ENCODE measurements around the gene GALNTL6. TPM values are rescaled to one million over a fixed set of nuclear protein-coding genes. Genes with fewer than 3 reads are reported as not detected.

Gene GALNTL6
- total and polyA plus RNA-seq, 4 donors: 0.08 to 0.09 (median 0.09) TPM; not detected in 1

- TF ChIP-seq CTCF (IDR thresholded peaks at IDR 0.05; ENCODE audit: control extremely low read depth, extremely low read depth): no peak
- Histone ChIP-seq H3K4me3 (no peak overlapping the region), H3K27ac (ENCODE audit: low read depth in 1 of 2, low read length in 1 of 2) (no peak overlapping the region), H3K4me1 (ENCODE audit: control insufficient read depth in 5 of 5, insufficient read depth in 5 of 5, low read length in 5 of 5) (no peaks in the 10 kb centered on the region), H3K9me3 (ENCODE audit: control insufficient read depth in 4 of 4, insufficient read depth in 3 of 4, low read length in 3 of 4) (no peaks in the 10 kb centered on the region), H3K27me3 (ENCODE audit: control insufficient read depth in 3 of 3, insufficient read depth in 3 of 3, low read length in 2 of 3) (no peaks in the 10 kb centered on the region), H3K36me3 (ENCODE audit: control insufficient read depth in 4 of 4, insufficient read depth in 4 of 4, low read length in 4 of 4) (no peaks in the 10 kb centered on the region), H3K9ac (ENCODE audit: insufficient read depth in 1 of 2, low read length in 2 of 2) (no peak overlapping the region)
- DNase-seq (no peak), ATAC-seq (ENCODE audit: insufficient read depth, low FRiP score) (no peak)
- WGBS, 2 donors: 76 to 83% methylated on average over 3 of the region's 3 CpGs
These were observed 580.0 kb downstream of the GALNTL6 start for GRCh38 chr4:172393220-172393619.

GRCh38 chr4:172404676-172405075, 591.5 kb downstream of the GALNTL6 start:
- ATAC-seq (ENCODE audit: insufficient read depth, low FRiP score) (no peak), DNase-seq (no peak)
- no peak overlapping the region for H3K27ac ChIP-seq (ENCODE audit: low read depth in 1 of 2, low read length in 1 of 2)
- no peak overlapping the region for H3K4me3 ChIP-seq
- no peaks in the 10 kb centered on the region for H3K36me3 ChIP-seq (ENCODE audit: control insufficient read depth in 4 of 4, insufficient read depth in 4 of 4, low read length in 4 of 4)
- H3K27me3 ChIP-seq (ENCODE audit: control insufficient read depth in 3 of 3, insufficient read depth in 3 of 3, low read length in 2 of 3): no peaks in the 10 kb centered on the region
- H3K4me1 ChIP-seq (ENCODE audit: control insufficient read depth in 5 of 5, insufficient read depth in 5 of 5, low read length in 5 of 5): no peaks in the 10 kb centered on the region
- no peak for TF ChIP-seq CTCF (IDR thresholded peaks at IDR 0.05; ENCODE audit: control extremely low read depth, extremely low read depth)
- H3K9me3 ChIP-seq (ENCODE audit: control insufficient read depth in 4 of 4, insufficient read depth in 3 of 4, low read length in 3 of 4): no peaks in the 10 kb centered on the region
- 79 to 90% methylated on average over 3 of the region's 3 CpGs for WGBS, 2 donors
- H3K9ac ChIP-seq (ENCODE audit: insufficient read depth in 1 of 2, low read length in 2 of 2): no peak overlapping the region

- 75 to 83% methylated on average over 1 of the region's 1 CpG for WGBS, 2 donors
- H3K4me1 ChIP-seq (ENCODE audit: control insufficient read depth in 5 of 5, insufficient read depth in 5 of 5, low read length in 5 of 5): no peaks in the 10 kb centered on the region
- H3K9ac ChIP-seq (ENCODE audit: insufficient read depth in 1 of 2, low read length in 2 of 2): no peak overlapping the region
- H3K9me3 ChIP-seq (ENCODE audit: control insufficient read depth in 4 of 4, insufficient read depth in 3 of 4, low read length in 3 of 4): no peaks in the 10 kb centered on the region
- H3K27me3 ChIP-seq (ENCODE audit: control insufficient read depth in 3 of 3, insufficient read depth in 3 of 3, low read length in 2 of 3): no peaks in the 10 kb centered on the region
- no peak for ATAC-seq (ENCODE audit: insufficient read depth, low FRiP score)
- DNase-seq: no peak
- TF ChIP-seq CTCF (IDR thresholded peaks at IDR 0.05; ENCODE audit: control extremely low read depth, extremely low read depth): no peak
- no peaks in the 10 kb centered on the region for H3K36me3 ChIP-seq (ENCODE audit: control insufficient read depth in 4 of 4, insufficient read depth in 4 of 4, low read length in 4 of 4)
- no peak overlapping the region for H3K4me3 ChIP-seq
- no peak overlapping the region for H3K27ac ChIP-seq (ENCODE audit: low read depth in 1 of 2, low read length in 1 of 2)
These were observed 597.2 kb downstream of the GALNTL6 start for GRCh38 chr4:172410363-172410762.

- ATAC-seq (ENCODE audit: insufficient read depth, low FRiP score): no peak
- Histone ChIP-seq H3K9ac (ENCODE audit: insufficient read depth in 1 of 2, low read length in 2 of 2) (no peak overlapping the region), H3K4me3 (no peak overlapping the region), H3K36me3 (ENCODE audit: control insufficient read depth in 4 of 4, insufficient read depth in 4 of 4, low read length in 4 of 4) (no peaks in the 10 kb centered on the region), H3K27me3 (ENCODE audit: control insufficient read depth in 3 of 3, insufficient read depth in 3 of 3, low read length in 2 of 3) (no peaks in the 10 kb centered on the region), H3K9me3 (ENCODE audit: control insufficient read depth in 4 of 4, insufficient read depth in 3 of 4, low read length in 3 of 4) (no peaks in the 10 kb centered on the region), H3K27ac (ENCODE audit: low read depth in 1 of 2, low read length in 1 of 2) (no peak overlapping the region), H3K4me1 (ENCODE audit: control insufficient read depth in 5 of 5, insufficient read depth in 5 of 5, low read length in 5 of 5) (no peaks in the 10 kb centered on the region)
- DNase-seq: no peak
- TF ChIP-seq CTCF (IDR thresholded peaks at IDR 0.05; ENCODE audit: control extremely low read depth, extremely low read depth): no peak
- WGBS, 2 donors: 90 to 91% methylated on average over 2 of the region's 2 CpGs
These were observed 597.9 kb downstream of the GALNTL6 start for GRCh38 chr4:172411149-172411548.
